ENCODE results near the gene NDUFAF2. TPM values are rescaled to one million over a fixed set of nuclear protein-coding genes. Genes with fewer than 3 reads are reported as not detected.
"Not testable (repeated sequence)": the region's sequence is repeated elsewhere in the genome, so short reads cannot be mapped to it uniquely, and the experiment has no call there.

NDUFAF2 gene
- total RNA-seq, 2 donors from 2014 or later, result 20.9 to 36.0 TPM

- no peak overlapping the region for H3K4me3 ChIP-seq
- H3K36me3 ChIP-seq, result no peaks in the 10 kb centered on the region
- H3K27me3 ChIP-seq, result no peaks in the 10 kb centered on the region
- H3K9me3 ChIP-seq, result no peaks in the 10 kb centered on the region
- no peaks in the 10 kb centered on the region for H3K4me1 ChIP-seq
- no peak for DNase-seq
- TF ChIP-seq CTCF (IDR thresholded peaks at IDR 0.05), result no peak
- intact Hi-C loops (cut with DNase I), result no loop called here
- no peak overlapping the region for H3K27ac ChIP-seq
- no peak overlapping the region for H3K9ac ChIP-seq (ENCODE audit: low read depth in 2 of 2, low read length in 2 of 2)
Observed at GRCh38 chr5:61085885-61086284, 140.9 kb downstream of the NDUFAF2 start.

- H3K27me3 ChIP-seq, result no peaks in the 10 kb centered on the region
- no peak for TF ChIP-seq CTCF (IDR thresholded peaks at IDR 0.05)
- H3K4me1 ChIP-seq, result no peaks in the 10 kb centered on the region
- no peaks in the 10 kb centered on the region for H3K36me3 ChIP-seq
- intact Hi-C loops (cut with DNase I), result no loop called here
- no peaks in the 10 kb centered on the region for H3K9me3 ChIP-seq
- H3K4me3 ChIP-seq, result no peak overlapping the region
- no peak overlapping the region for H3K9ac ChIP-seq (ENCODE audit: low read depth in 2 of 2, low read length in 2 of 2)
- no peak overlapping the region for H3K27ac ChIP-seq
- DNase-seq, result no peak
Observed at GRCh38 chr5:61087921-61088320, 142.9 kb downstream of the NDUFAF2 start.

- no peaks in the 10 kb centered on the region for H3K36me3 ChIP-seq
Observed at GRCh38 chr5:61089351-61089750, 144.3 kb downstream of the NDUFAF2 start.

GRCh38 chr5:61093046-61093771 is 148.2 kb downstream of the NDUFAF2 start:
- DNase-seq; intact Hi-C loops (cut with DNase I); H3K27ac ChIP-seq; H3K4me3 ChIP-seq; H3K9me3 ChIP-seq; H3K4me1 ChIP-seq; H3K27me3 ChIP-seq; H3K9ac ChIP-seq (ENCODE audit: low read depth in 2 of 2, low read length in 2 of 2); H3K36me3 ChIP-seq: not testable (repeated sequence)

More at GRCh38 chr5:61089351-61089750, 144.3 kb downstream of the NDUFAF2 start:
- no peak for DNase-seq
- H3K27ac ChIP-seq, result no peak overlapping the region
- no peak overlapping the region for H3K9ac ChIP-seq (ENCODE audit: low read depth in 2 of 2, low read length in 2 of 2)
- intact Hi-C loops (cut with DNase I), result no loop called here
- no peak for TF ChIP-seq CTCF (IDR thresholded peaks at IDR 0.05)
- H3K4me1 ChIP-seq, result no peaks in the 10 kb centered on the region
- no peaks in the 10 kb centered on the region for H3K27me3 ChIP-seq
- no peaks in the 10 kb centered on the region for H3K9me3 ChIP-seq
- no peak overlapping the region for H3K4me3 ChIP-seq

- no peak overlapping the region for H3K9ac ChIP-seq (ENCODE audit: low read depth in 2 of 2, low read length in 2 of 2)
- H3K9me3 ChIP-seq, result no peaks in the 10 kb centered on the region
- H3K36me3 ChIP-seq, result no peaks in the 10 kb centered on the region
- no peaks in the 10 kb centered on the region for H3K27me3 ChIP-seq
- no peak for DNase-seq
- no peaks in the 10 kb centered on the region for H3K4me1 ChIP-seq
- no peak for TF ChIP-seq CTCF (IDR thresholded peaks at IDR 0.05)
- no peak overlapping the region for H3K4me3 ChIP-seq
- intact Hi-C loops (cut with DNase I), result no loop called here
- no peak overlapping the region for H3K27ac ChIP-seq
Observed at GRCh38 chr5:61097465-61097864, 152.5 kb downstream of the NDUFAF2 start.

- intact Hi-C loops (cut with DNase I), result no loop called here
- TF ChIP-seq CTCF (IDR thresholded peaks at IDR 0.05), result no peak
- H3K4me1 ChIP-seq, result no peaks in the 10 kb centered on the region
- no peaks in the 10 kb centered on the region for H3K9me3 ChIP-seq
- no peaks in the 10 kb centered on the region for H3K27me3 ChIP-seq
- DNase-seq, result no peak
- no peak overlapping the region for H3K27ac ChIP-seq
- no peak overlapping the region for H3K4me3 ChIP-seq
- no peak overlapping the region for H3K9ac ChIP-seq (ENCODE audit: low read depth in 2 of 2, low read length in 2 of 2)
- no peaks in the 10 kb centered on the region for H3K36me3 ChIP-seq
Observed at GRCh38 chr5:61098251-61098995, 153.4 kb downstream of the NDUFAF2 start.

Measured in colonic mucosa (tissue), 4 donors.